Activated T-cell treated with anti-CD3 and anti-CD28 coated beads for 48 hours (primary cell): ENCODE results near the gene ZNF710.

ENCODE experiments used
- DNase-seq: peaks from one replicate; pipeline ENCODE4 v3.0.0-alpha.2; 2020; ENCODE audit warnings: low read depth

ZNF710 gene

GRCh38 chr15:90038632-90039095 lies 37.5 kb downstream of the ZNF710 start:
- DNase-seq, result no peak

GRCh38 chr15:90039996-90040395 lies 38.9 kb downstream of the ZNF710 start:
- no peak for DNase-seq

GRCh38 chr15:90040618-90041017 lies 39.5 kb downstream of the ZNF710 start:
- no peak for DNase-seq

GRCh38 chr15:90042356-90042755 lies 41.2 kb downstream of the ZNF710 start:
- DNase-seq, result no peak

- no peak for DNase-seq
Measured at GRCh38 chr15:90042766-90043529, 41.8 kb downstream of the ZNF710 start.

- DNase-seq, result no peak
Measured at GRCh38 chr15:90043530-90044010, 42.4 kb downstream of the ZNF710 start.

GRCh38 chr15:90044191-90044590 lies 43.1 kb downstream of the ZNF710 start:
- DNase-seq, result no peak

GRCh38 chr15:90044916-90045371 lies 43.8 kb downstream of the ZNF710 start:
- no peak for DNase-seq

- no peak for DNase-seq
Measured at GRCh38 chr15:90046289-90046688, 45.2 kb downstream of the ZNF710 start.

GRCh38 chr15:90046911-90047392 lies 45.8 kb downstream of the ZNF710 start:
- DNase-seq, result no peak

GRCh38 chr15:90047956-90048575 lies 46.9 kb downstream of the ZNF710 start:
- no peak for DNase-seq

GRCh38 chr15:90049030-90049429 lies 47.9 kb downstream of the ZNF710 start:
- DNase-seq, result no peak

GRCh38 chr15:90049666-90050604 lies 48.8 kb downstream of the ZNF710 start:
- no peak for DNase-seq

GRCh38 chr15:90051874-90052273 lies 50.8 kb downstream of the ZNF710 start:
- no peak for DNase-seq

GRCh38 chr15:90053685-90054466 lies 52.8 kb downstream of the ZNF710 start:
- DNase-seq, result no peak

GRCh38 chr15:90054618-90055097 lies 53.5 kb downstream of the ZNF710 start:
- DNase-seq, result no peak

- no peak for DNase-seq
Measured at GRCh38 chr15:90055182-90055581, 54.1 kb downstream of the ZNF710 start.

GRCh38 chr15:90056529-90056928 lies 55.4 kb downstream of the ZNF710 start:
- DNase-seq, result no peak

GRCh38 chr15:90058308-90058707 lies 57.2 kb downstream of the ZNF710 start:
- DNase-seq, result no peak

- no peak for DNase-seq
Measured at GRCh38 chr15:90058775-90059174, 57.7 kb downstream of the ZNF710 start.
